Lung microvascular endothelial cell (primary cell): ENCODE measurements around the gene TFG. TPM values are rescaled to one million over a fixed set of nuclear protein-coding genes. Genes with fewer than 3 reads are reported as not detected.

ENCODE experiments used
- DNase-seq, 2 donors: peaks; one replicate each; pipeline versions ENCODE4 v3.0.0 to v3.0.0-alpha.2; 2010; ENCODE audit warnings: low read depth in 2 of 2
- total RNA-seq: library from RNA; depleted of rRNA; stranded (reverse); fragments of >200 nt; gene quantifications from 2 replicates; pipeline ENCODE4 v1.2.1, GENCODE V29; 2014

Gene TFG
- total RNA-seq, 1 donor from 2014 or later: 36.1 TPM

DNA sequence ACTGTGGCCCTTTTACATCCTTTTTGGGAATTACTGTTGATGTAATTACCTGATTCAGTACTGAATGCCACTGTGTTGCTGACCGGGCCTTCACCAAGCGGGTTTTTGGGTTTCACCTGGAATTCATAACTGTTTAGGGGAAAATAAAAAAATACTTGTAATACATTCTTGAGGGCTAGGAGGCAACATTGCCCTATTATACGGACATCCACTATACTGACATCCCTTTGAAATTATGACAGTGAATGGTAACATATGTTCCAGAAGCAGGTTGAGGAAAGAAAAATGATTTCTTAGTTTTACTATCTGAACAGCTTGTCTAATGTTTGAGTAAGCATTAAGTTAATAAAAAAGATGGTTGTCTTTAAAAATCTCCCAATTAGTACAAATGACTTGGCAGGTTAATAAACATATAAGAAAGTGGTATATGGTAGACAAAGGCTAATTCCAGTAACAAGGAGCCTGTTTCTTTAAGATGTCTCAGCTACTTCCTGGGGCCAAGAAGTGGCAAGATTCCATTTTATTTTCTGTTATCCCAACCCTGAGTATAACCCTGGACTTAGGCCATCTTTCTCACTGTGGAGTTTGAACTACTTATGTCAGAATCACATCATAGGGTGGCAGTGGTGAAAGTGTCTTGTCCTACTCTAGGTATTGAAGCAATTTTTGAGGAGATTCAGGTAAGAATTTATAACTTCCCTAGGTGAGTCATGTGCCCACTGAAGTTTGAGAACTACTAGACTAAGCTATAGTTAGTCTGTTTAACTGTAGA, 45.5 kb downstream of the TFG start:
- peak in 1 of 2 donors; percentile 28 for DNase-seq

DNA sequence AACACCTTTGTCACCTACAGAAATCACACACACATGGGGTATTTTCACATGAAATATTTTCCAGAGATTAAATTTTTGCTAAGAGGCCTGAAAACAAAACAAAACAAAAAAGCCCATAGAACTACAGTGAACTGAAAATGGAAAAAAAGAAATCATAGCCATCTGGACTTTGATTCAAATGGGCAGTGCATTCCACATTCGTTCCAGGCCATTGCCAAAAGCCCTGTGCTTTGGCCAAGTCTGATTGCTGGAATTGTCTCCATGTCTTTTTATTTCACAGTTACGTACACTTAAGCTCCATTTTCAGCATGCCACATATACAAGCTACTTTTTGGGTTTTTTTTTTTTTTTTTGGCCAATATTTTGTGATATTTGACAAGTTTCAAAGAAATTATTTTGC, 47.1 kb downstream of the TFG start:
- DNase-seq: peak in 1 of 2 donors; percentile 66

DNA sequence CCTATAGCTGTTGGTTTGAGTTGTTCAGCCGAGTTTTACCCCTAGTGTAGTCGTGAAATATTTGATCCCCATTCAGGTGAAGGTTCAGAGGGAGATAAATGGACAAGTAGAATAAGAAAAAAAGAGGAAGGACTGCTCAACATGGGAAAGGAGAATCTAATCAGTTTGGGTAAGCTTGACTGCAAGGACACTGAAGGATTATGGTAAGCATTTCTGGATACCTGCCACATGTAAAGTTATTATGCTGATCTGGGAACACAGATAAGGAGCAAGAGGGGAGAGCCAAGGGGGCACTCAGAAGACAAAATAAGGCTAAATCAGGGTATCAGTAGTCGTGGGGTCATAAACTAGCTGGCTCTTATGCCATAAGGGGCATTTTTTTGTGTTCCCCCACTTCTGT, 49.9 kb downstream of the TFG start:
- no peak for DNase-seq

DNA sequence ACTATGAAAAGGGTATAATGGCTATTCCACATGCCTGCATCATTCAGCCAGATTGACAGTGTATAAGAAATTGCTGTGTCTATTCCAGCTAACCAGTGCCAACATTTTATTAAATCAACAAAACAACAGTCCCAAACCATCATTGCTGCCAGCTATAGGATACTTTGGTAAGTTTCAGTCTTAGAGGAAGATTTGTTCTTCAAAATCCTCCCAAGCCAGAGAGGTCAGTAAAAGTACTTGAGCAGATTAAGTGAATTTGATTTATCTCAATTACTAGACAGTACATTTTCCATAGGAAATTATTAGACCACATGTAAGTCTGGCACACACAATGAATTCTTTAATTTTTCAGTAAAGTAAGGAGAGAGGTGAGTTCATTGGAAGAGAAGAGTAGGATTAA, 50.7 kb downstream of the TFG start:
- peak in 1 of 2 donors; percentile 15 for DNase-seq

DNA sequence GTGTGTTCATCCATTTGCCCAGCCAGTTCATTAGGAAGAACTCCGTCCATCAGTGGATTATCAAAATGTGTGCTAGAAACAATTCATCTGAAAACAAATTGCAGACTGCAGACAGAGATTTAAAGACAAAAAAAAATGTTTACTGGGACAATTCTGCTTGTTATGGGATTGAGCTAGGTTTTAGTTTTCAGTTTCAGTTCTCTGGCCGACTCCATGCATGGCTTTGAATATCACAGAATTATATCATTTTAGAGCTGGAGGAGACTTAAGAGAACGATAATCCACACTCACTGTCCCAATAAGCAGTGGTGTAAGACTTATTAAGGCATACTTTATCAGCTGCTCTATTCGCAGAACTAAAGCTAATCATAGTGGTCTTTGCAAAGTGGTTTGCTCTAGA, 51.1 kb downstream of the TFG start:
- DNase-seq: peak in 1 of 2 donors; percentile 10

DNA sequence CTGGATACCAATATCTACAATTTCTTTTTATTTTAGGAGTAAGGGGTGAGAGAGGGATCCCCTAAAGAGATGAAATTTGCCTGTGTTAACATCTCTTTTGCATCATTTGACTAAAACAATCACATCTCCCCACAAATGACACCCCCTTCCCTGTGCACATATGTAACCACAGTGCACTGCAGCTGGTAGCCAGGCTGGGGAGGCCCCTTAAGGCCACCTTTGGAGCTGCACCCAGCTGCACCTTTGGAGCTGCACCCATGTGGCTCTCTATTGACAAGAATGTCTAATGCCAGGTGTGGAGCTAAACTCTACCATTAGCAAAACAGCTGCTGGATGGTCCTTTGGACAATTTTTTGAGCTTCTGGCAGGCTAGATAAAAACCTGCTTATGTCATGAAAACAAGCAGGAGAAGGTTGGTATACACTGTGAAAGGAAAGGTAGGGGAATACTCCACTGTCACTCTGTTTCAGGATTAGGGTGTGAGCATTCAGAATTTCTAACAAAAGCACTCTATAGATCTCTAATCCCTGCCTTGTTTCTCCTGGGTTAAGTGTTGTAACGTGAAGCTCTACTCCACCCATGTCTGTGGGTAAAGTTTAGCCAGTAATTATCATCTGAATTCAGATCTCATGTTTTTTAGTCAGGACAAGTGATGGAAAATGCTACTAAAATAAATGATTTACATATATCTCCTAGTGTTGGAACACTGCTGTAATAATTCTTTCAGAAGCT, 52.1 kb downstream of the TFG start:
- peak in 1 of 2 donors; percentile 13 for DNase-seq

DNA sequence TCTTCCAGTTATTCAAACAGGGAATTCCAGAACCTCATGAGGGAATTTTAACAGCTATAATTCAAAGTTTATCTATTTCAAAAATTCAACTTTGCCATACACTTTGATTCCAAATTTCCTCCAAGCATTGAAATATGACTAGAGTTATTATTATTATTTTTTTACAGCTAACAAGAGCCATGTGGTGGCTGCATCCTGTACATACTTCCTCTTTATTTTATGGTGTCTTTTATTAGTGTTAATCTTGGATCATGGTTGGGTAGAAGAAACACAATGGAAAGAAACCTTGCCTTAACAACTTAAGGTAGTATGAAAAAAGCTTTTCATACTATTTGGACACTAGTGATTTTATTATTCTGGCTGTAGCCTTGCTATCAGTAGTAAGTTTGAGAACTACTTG, 52.7 kb downstream of the TFG start:
- peak in 1 of 2 donors; percentile 52 for DNase-seq

DNA sequence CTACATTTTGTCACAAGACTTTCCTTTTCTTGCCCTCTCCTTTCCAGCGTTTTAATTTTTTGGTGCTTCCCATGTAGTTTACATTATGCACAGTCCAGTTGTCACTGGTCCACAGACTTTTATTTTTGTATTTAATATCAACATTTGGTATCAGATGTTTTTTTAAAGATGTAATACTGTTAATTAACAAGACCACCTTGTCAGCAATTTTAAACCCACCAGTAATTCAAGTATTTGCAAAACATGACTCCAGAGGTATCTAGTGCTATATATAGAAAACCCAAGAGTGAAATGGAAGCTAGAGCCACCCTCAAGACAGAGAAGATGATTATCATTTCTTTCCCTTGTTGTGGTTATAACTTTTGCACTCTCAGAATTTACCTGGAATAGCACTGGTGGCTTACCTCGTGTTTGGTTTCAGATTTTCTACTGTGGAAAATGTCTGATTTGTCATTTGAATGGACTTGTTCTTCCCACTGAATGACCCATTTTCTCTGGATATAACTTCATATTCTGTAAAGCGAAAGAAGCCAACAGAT, 56.2 kb downstream of the TFG start:
- DNase-seq: no peak

DNA sequence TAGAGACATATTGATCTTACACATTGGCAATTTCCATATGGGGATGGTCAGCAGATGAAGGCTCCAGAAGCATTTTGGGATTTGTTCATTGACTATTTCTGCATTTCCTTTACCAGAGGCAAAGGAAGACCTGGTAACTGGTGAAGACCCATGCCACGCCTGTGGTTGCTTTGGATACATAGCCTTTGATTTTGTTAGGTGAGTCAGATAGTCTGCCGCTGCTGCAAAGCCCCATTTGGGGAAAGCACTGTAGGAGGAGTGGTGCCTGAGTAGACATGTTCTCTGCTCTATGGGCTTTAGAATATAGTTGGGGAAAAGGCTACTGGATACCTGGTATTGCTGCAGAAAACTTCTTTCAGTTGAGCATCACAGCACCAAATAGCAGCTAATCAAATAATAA, 56.8 kb downstream of the TFG start:
- no peak for DNase-seq

DNA sequence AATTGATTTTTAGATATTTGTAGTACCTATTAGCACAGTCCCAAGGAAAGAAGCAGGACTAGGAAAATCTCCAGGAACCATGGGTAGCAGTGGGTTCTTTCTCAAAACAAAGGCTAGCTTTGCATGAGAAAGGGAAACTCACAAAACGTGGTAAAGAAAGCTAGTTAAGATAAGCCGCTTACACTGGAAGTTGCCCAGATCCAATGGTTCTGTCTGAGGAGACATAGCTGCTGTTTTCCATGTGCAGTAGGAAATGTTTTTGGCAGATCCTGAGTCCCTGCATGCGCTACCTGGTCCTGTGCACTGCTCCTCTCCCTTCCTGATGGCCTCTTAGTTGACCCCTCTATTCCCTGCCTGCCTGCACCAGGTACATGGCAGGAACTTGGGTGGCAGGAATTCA, 60.4 kb downstream of the TFG start:
- DNase-seq: no peak

DNA sequence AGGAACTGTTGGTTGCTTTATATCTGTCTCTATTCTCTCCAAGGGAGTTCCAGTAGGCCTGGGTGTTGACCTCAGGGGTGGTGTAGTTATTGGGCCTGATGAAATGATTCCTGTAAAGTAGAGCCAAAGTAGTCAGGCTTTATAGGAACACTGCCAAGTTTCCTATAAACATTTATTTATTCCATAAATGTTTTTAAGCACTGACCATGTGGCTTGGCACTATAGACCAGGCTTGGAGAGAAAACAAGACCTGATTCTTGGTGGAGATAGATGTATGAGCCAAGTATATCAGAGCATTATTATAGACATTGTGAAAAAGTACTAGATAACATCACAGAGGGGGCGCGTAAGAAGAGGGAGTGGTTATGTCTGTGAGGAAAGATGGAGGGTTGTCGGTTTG, 65.9 kb downstream of the TFG start:
- DNase-seq: no peak

DNA sequence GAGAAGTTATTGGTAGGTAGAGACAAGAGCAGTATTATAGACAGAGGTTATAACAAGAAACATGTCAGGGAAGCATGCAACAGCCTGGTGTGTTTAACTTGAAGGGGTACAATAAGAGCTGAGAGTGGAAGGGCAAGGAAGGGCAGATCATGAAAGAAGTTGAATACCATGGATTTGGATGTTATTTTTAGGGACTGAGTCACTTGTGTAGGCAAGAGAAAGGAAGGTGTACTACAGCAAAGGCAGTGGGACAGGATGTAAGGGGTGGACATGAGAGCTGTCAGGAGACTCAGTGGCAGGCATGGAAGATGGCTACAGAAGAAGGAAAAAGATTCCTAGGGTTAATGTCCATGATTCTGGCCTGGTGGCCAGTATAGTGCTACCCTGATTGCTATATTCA, 66.4 kb downstream of the TFG start:
- peak in 1 of 2 donors; percentile 15 for DNase-seq

DNA sequence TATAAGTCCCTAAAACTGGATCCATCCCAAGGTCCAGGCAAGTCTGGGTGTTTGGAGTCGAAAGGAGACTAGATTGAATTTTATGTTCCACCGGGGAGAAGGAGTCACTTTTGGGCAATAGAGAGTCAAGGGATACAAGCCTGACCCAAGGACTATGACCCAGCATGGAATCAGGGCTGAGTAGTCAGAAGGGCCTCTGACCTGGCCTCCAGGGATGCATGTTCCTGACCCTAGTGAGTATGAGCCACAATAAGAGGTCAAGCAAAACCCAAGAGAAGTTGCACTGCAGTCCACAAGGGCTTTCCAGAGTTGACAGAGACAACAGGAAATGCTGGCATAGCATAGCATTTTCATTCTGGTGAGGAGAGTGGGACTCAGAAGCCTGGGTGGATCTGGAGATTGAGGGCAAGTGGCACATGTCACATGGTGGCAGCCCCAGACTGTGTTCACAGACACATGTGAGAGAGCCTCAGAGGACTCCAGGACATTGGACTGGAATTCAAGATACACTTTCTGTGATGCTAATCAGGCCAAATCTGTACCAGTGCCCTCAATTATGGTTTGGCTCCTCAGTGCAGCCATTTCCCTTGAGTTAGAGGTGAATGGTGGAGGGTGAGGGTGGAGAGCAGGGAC, 66.9 kb downstream of the TFG start:
- DNase-seq: no peak

DNA sequence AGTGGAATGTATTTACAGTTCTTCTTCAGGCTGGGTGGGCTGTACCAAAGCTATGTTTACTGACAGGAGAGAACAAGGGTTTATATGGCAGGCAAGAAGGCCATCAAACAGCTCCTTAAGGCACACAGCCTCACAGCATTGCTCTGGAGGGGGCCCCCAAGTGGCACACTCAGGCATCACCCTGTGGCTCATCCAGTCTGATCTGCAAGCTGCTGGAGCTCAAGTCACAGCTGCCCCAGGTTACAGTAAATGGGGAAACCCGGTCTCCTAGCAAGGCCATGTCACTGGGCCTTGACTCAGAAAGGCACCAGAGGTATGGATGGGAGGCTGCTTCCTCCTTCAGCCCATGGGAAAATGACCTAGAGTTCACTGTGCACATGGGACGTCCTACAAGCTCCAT, 67.5 kb downstream of the TFG start:
- peak in 1 of 2 donors; percentile 10 for DNase-seq

DNA sequence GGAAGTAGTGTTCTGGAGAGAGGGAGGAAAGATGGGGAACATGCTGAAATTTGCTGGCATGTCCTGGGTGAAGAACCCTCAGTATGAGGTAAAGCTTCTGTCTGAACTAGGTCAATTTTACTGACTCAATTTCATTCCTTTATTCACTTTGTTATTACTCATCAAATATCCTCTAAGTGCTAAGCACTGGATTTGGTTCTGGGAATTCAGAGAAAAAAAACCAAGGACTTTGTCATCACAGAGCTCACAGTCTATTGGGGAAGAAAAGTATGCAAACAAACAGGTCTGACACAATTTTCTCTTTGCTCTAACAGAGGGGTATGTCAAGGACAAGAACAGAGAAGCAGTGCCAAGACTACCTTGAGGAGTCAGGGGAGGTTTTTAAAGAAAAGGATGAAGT, 68.0 kb downstream of the TFG start:
- DNase-seq: no peak

DNA sequence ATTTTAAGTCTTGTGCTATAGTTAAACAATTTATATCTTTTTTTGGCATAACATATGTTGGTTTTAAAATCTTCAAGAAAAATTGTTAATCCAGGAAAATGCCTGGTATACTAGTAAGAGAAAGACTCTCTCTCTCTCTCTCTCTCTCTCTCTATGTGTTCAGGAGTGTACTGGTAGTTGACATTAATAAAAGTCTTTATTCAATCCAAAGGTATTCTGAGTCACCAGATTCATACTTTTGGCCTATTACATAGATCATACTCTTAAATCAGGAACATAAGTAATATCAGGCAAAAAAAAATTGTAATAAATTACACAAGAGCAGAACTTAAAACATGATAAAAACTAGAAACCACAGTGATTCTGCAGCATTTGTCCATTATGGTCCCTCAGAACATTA, 70.2 kb downstream of the TFG start:
- DNase-seq: no peak

DNA sequence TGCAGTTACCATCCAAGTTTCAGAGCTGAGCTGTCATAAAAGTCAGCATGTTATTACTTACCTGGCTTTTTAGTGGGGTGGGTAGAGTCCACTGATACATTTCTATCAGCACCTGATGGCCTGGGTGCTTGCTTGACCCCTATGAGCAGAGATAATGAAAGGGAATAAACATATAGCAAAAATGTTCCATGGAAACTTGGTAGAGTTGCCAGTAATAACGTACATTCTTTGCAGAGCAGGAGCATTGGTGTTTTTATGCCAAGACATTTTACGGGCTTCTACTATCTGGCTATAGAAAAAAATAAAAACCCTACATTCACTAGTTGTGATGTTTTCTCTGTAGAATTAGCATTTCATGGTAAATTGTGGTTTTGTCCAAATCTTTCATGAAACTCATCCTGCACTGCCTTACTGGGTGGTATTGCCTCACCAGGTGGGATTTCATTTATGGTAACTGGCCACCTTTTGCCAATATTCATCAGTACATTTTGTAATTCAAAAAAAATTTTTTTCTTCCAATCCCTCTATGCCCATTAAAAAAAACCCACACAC, 70.9 kb downstream of the TFG start:
- DNase-seq: peak in 1 of 2 donors; percentile 86

DNA sequence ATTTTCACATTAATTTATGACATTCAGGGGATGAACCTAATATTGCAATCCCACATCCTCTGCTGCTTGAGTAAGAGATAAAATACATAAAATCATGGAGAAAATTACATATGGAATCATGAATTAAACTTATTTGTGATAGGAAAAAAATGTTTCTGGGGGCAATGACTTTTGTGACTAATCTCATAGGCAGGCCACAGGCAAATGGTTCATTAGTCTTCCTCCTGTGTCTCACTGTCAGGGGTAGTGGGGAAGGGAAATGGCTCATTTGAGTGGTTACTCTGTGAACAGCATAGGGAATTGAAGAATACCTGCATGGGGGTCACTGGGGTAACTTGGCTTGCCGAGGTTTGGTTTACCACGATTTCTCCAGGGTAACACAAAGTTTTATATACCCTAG, 72.0 kb downstream of the TFG start:
- DNase-seq: no peak

DNA sequence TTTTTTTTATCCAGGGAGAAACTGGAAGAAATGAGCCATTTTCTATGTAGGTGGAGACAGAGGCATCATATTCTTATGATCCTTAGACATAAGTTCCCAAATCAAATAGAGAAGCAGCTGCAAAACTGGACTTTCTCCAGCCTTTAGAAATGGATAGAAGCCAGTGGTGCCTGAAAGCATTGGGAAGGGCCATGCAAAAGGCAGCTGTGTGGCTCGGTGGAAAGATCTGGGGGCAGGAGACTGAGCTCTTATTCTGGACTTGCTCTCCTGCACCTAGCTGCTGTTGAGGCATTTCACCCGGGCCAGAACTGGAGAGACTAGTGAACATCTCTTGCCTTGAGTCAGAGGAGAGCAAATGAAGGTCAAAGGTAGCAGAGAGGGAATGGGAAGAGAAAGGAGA, 73.1 kb downstream of the TFG start:
- DNase-seq: no peak

DNA sequence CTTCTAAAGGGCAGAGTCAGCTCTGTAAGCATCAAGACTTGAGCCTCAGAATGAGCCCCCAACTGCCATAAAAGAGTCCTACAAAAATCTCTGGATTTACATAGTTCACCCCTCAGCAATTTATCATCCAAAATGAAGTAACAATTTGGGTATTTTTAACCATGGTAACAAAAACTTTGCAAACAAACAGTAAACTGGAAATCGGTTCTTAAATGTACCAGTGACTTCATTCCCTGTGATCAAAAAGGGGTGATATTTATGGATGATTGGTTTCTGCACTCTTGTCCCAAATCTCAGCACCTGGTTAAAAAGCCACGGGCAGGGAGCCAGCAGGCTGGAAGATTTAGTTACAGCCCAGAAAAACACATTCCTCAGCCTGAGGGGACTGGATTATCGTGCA, 73.6 kb downstream of the TFG start:
- no peak for DNase-seq

DNA sequence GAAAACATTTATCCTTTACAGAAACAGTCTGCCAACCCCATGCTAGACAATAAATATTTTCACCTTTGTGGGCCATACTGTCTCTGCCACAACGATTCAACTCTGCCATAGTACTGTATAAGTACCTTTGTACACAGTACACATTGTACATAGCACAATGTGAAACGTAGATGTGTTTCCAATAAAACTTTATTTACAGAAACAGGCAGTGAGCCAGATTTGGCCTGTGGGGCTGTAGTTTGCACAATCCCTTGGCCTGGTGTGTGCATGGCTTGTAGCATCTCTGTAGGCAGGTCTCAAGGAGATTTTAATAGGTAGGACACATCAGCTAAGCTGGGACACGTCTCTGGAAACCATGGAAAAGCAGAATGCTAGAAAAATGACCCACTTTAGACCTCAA, 74.3 kb downstream of the TFG start:
- DNase-seq: no peak

DNA sequence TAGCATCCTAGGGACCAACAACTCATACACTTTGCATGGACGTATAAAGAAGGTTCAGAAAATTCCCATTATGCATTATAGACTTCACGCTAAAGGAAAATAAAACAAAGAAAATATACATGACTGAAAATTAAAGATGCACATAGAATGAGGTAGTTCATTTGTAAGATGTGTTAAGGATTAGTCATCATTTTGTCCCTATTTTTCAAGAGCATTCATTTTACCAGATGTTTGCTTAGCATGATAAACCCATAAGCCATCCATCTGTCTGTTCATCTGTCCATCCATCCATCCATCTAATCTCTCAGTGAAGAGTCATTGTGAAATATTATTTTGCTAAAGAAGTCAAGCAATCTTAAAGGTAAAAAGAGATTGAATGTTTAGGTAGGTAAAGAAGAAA, 80.3 kb downstream of the TFG start:
- DNase-seq: no peak
